GM18858 (cell line): ENCODE results near the gene TOLLIP.

Source experiments
- ATAC-seq: cut with Tn5 transposase; IDR thresholded peaks from one replicate; pipeline ENCODE4 v1.9.1; 2021; ENCODE audit not compliant: unreplicated experiment

TOLLIP gene

DNA sequence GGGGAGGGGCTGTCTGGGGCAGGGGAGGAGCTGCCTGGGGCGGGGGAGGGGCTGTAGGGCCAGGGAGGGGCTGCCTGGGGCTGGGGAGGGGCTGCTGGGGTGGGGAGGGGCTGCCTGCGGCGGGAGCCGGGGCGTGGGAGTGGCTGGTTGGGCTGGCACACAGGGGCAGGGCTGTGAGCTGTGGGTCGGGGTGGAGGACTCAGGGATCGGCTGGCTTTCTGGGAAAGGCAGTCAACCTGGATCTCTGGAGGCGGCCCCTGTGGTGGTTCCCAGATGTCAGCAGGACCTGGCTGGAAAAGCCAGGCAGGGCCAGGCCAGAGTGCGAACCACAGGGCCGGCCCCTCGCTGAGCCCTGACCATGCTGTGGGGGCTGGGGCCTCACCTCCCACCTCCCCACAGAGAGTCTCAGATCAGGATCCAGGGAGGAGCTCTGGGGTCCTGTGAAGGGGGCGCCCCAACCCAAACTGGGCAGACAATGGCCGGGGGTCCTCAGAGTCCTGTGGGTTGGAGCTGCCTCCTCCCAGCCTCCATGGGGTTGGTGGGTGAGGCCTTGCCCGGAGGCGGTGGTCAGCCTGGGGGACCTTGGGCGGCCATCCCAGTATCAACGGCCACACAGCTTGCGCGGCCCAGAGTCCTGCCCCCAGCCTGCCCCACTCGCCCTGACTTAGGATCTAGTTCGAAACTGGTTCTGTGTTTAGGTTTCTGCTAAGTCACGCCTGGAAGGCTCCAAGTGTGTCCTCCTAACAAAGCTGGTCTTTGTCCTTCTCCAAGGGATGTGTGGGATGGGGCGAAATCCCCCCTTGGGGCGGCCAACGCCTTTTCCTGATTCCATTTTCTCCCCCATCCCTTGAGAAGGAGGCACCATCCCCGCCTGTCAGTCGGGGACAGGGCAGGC lies 84.7 kb downstream of the TOLLIP start:
- no peak for ATAC-seq
